CD4-positive, alpha-beta T cell (primary cell): ENCODE results near the gene ZNF830. TPM values are rescaled to one million over a fixed set of nuclear protein-coding genes. Genes with fewer than 3 reads are reported as not detected.

Experiments used
- ATAC-seq: fragments of 200-7000 bp; cut with Tn5 transposase; one replicate; pipeline ENCODE4 v1.10.0; 2022; ENCODE audit warnings: mild to moderate bottlenecking; ENCODE audit not compliant: poor library complexity
- CTCF ChIA-PET: fragments of 350-600 bp; sonication (Branson Sonifier 250); formaldehyde crosslinking; loops from one replicate; lab custom pipeline; 2021; ENCODE audit warnings: antibody characterized with exemption, inconsistent platforms; lab: Charles Lee
- POLR2A ChIA-PET: fragments of 350-600 bp; sonication (Branson Sonifier 250); formaldehyde crosslinking; loops from one replicate; lab custom pipeline; 2021; ENCODE audit warnings: antibody characterized with exemption, inconsistent platforms; lab: Charles Lee
- DNase-seq, 14 experiments: peaks; one replicate each; pipeline ENCODE4 v3.0.0-alpha.2; 2013 to 2020; ENCODE audit warnings: mixed read lengths in 2 of 14
- H3K27ac ChIP-seq, 2 donors: one replicate each; pipeline versions ENCODE4 v1.5.1 to v1.7.0; 2013; ENCODE audit warnings: low read length in 2 of 2, low read depth in 1 of 2, mild to moderate bottlenecking in 1 of 2
- H3K27me3 ChIP-seq, 2 experiments: 1 replicate in 1 of 2; 2 replicates in 1 of 2; pipeline versions ENCODE4 v1.6.1 to v1.7.0; 2013; ENCODE audit warnings: low read length in 2 of 2, control low read depth in 1 of 2, mild to moderate bottlenecking in 1 of 2, moderate library complexity in 1 of 2; ENCODE audit not compliant: insufficient read depth in 2 of 2, control insufficient read depth in 1 of 2
- H3K36me3 ChIP-seq: one replicate; pipeline ENCODE4 v1.6.1; 2013; ENCODE audit warnings: low read length, control low read depth; ENCODE audit not compliant: insufficient read depth
- H3K4me1 ChIP-seq: one replicate; pipeline ENCODE4 v1.6.1; 2013; ENCODE audit warnings: low read length, control low read depth; ENCODE audit not compliant: insufficient read depth
- H3K4me3 ChIP-seq: one replicate; pipeline ENCODE4 v1.5.1; 2013; ENCODE audit warnings: mild to moderate bottlenecking, low read length, moderate library complexity
- H3K9me3 ChIP-seq, 2 experiments: 1 replicate in 1 of 2; 2 replicates in 1 of 2; pipeline versions ENCODE4 v1.6.1 to v1.7.0; 2013; ENCODE audit warnings: low read length in 2 of 2, mild to moderate bottlenecking in 2 of 2, control low read depth in 1 of 2, moderate library complexity in 1 of 2; ENCODE audit not compliant: control insufficient read depth in 1 of 2, insufficient read depth in 1 of 2
- H3K27ac Mint-ChIP-seq: one replicate; pipeline ENCODE4 v1.8.0; 2020; ENCODE audit warnings: mixed read lengths
- H3K27me3 Mint-ChIP-seq: one replicate; pipeline ENCODE4 v1.8.0; 2021; ENCODE audit warnings: mixed read lengths
- H3K36me3 Mint-ChIP-seq: one replicate; pipeline ENCODE4 v1.8.0; 2021; ENCODE audit warnings: low read depth, mixed read lengths
- H3K4me1 Mint-ChIP-seq: one replicate; pipeline ENCODE4 v1.8.0; 2021; ENCODE audit warnings: low read depth, mixed read lengths
- H3K4me3 Mint-ChIP-seq: one replicate; pipeline ENCODE4 v1.8.0; 2020; ENCODE audit warnings: mild to moderate bottlenecking, mixed read lengths
- H3K9me3 Mint-ChIP-seq: one replicate; pipeline ENCODE4 v1.8.0; 2020; ENCODE audit warnings: mixed read lengths
- CTCF ChIP-seq: fragments of 200-600 bp; IDR thresholded peaks from one replicate; pipeline ENCODE4 v1.8.0; 2022; ENCODE audit warnings: antibody characterized with exemption, mild to moderate bottlenecking
- intact Hi-C, 2 experiments: fragments of 100-400 bp; cut with DNase I in 1 of 2; cut with micrococcal nuclease in 1 of 2; formaldehyde crosslinking; loops; one replicate each; pipeline versions ENCODE4 v1.15.1 to v1.9.0; 2023 to 2025; cut with DNase I, micrococcal nuclease
- total RNA-seq, 174 experiments: library from RNA in 2 of 174; stranded (reverse) in 2 of 174; gene quantifications; one replicate each; pipeline ENCODE4 v1.2.3 and lab custom pipeline; 2021 to 2026

Gene ZNF830
- total RNA-seq, 2 experiments from 2014 or later = 34.4 to 39.0 TPM

- no peak overlapping the region for H3K4me3 ChIP-seq
- no peak for TF ChIP-seq CTCF
- H3K36me3 ChIP-seq = peaks cover 60% of the 10 kb centered on the region
- no peak overlapping the region for H3K4me3 Mint-ChIP-seq
- intact Hi-C loops = no loop called here
- POLR2A ChIA-PET = no interaction called here
- no peak for ATAC-seq
- no peaks in the 10 kb centered on the region for H3K9me3 ChIP-seq
- no peak overlapping the region for H3K27ac ChIP-seq
- H3K4me1 Mint-ChIP-seq = peaks cover 6% of the 10 kb centered on the region
- CTCF ChIA-PET = interaction anchor here (1.6 kb wide), 1 partner anchor 15 kb away, joined by 4 read pairs; no protein-coding TSS in a partner anchor
- H3K27me3 ChIP-seq = no peaks in the 10 kb centered on the region
- peak overlapping the region; percentile 73 for H3K27ac Mint-ChIP-seq
- no peak for DNase-seq
- H3K27me3 Mint-ChIP-seq = no peaks in the 10 kb centered on the region
- no peaks in the 10 kb centered on the region for H3K4me1 ChIP-seq
- H3K9me3 Mint-ChIP-seq = no peaks in the 10 kb centered on the region
- peaks cover 90% of the 10 kb centered on the region for H3K36me3 Mint-ChIP-seq
These were observed 45.6 kb downstream of the ZNF830 start for GRCh38 chr17:35006961-35007360.

DNA sequence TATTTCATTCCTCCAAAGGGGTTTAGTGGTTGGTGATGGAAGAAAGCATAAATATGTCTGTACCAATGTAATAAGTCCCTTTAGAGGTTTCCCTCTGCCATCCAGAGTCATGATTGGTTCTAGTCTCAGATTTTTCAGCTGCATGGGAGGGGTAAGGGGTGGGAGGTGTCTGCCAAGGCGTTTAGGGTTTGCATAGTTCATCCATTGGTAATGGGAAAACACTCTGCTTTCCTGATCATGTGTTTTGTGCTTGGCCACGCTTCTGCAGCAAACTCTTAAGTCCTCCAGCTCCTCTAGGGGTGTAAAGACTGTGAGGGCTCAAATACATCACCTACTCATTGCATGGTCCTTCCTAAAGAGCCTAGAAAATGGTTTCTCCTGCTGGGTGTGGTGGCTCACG, 48.8 kb downstream of the ZNF830 start:
- peaks cover 96% of the 10 kb centered on the region for H3K36me3 Mint-ChIP-seq
- no peak for TF ChIP-seq CTCF
- H3K4me3 ChIP-seq = no peak overlapping the region
- no peak for DNase-seq
- no peaks in the 10 kb centered on the region for H3K27me3 ChIP-seq
- no peaks in the 10 kb centered on the region for H3K27me3 Mint-ChIP-seq
- no peaks in the 10 kb centered on the region for H3K4me1 ChIP-seq
- ChIA-PET POLR2A (interaction anchor here (0.6 to 1.1 kb wide), 2 partner anchors 13 to 53 kb away, joined by 3 read pairs; no protein-coding TSS in a partner anchor), CTCF (interaction anchor here (0.7 to 3.4 kb wide), 2 partner anchors 79 to 844 kb away, joined by 3 to 16 read pairs; no protein-coding TSS in a partner anchor)
- H3K27ac Mint-ChIP-seq = peak overlapping the region; percentile 33
- no peak overlapping the region for H3K27ac ChIP-seq
- H3K4me3 Mint-ChIP-seq = no peak overlapping the region
- intact Hi-C loops = no loop called here
- H3K4me1 Mint-ChIP-seq = peaks cover 6% of the 10 kb centered on the region
- no peak for ATAC-seq
- peaks cover 72% of the 10 kb centered on the region for H3K36me3 ChIP-seq
- no peaks in the 10 kb centered on the region for H3K9me3 ChIP-seq
- H3K9me3 Mint-ChIP-seq = no peaks in the 10 kb centered on the region

GRCh38 chr17:35011671-35012216, 50.4 kb downstream of the ZNF830 start:
- DNase-seq = no peak
- intact Hi-C loops = no loop called here
- no peak overlapping the region for H3K4me3 ChIP-seq
- H3K36me3 ChIP-seq = peaks cover 86% of the 10 kb centered on the region
- ChIA-PET CTCF (no interaction called here), POLR2A (interaction anchor here (1.9 kb wide), 1 partner anchor 51 kb away, joined by 6 read pairs; the partner anchor contains the start of gene RFFL)
- TF ChIP-seq CTCF = no peak
- H3K4me1 Mint-ChIP-seq = peaks cover 6% of the 10 kb centered on the region
- H3K4me3 Mint-ChIP-seq = no peak overlapping the region
- no peaks in the 10 kb centered on the region for H3K27me3 Mint-ChIP-seq
- H3K9me3 Mint-ChIP-seq = no peaks in the 10 kb centered on the region
- H3K27ac ChIP-seq = no peak overlapping the region
- no peaks in the 10 kb centered on the region for H3K4me1 ChIP-seq
- peaks cover 99% of the 10 kb centered on the region for H3K36me3 Mint-ChIP-seq
- H3K27ac Mint-ChIP-seq = peak overlapping the region; percentile 30
- no peaks in the 10 kb centered on the region for H3K9me3 ChIP-seq
- H3K27me3 ChIP-seq = no peaks in the 10 kb centered on the region
- ATAC-seq = no peak

Other genes with a start within 250 kb of the ZNF830 start
- gene CCT6B, start 80 bp upstream of the ZNF830 start, total RNA-seq = 1 to 10 TPM; 4.6 to 4.9 TPM
- 10 to 100 TPM; 44.6 to 49.1 TPM for gene LIG3, start 19.0 kb downstream of the ZNF830 start, total RNA-seq
- gene RFFL, start 102.2 kb downstream of the ZNF830 start, total RNA-seq = 10 to 100 TPM; 57.8 to 66.1 TPM
- 1 to 10 TPM; 6.2 to 8.6 TPM for gene RAD51D, start 158.3 kb downstream of the ZNF830 start, total RNA-seq
- not detected for gene FNDC8, start 160.1 kb downstream of the ZNF830 start, total RNA-seq
- 1 to 10 TPM; 8.9 to 9.5 TPM for gene NLE1, start 180.8 kb downstream of the ZNF830 start, total RNA-seq
- gene UNC45B, start 186.3 kb downstream of the ZNF830 start, total RNA-seq = under 1 TPM; 0.11 to 0.20 TPM
- not detected for gene SLC35G3, start 232.9 kb downstream of the ZNF830 start, total RNA-seq